GM23248 (cell line): ENCODE results near the gene STK17A.

ENCODE experiments used
- EZH2 ChIP-seq: fragments of 200-600 bp; sonication (generic); IDR thresholded peaks from 2 replicates; pipeline ENCODE4 v1.6.1; 2018; ENCODE audit warnings: antibody characterized with exemption, mild to moderate bottlenecking; ENCODE audit not compliant: insufficient read depth, poor library complexity, severe bottlenecking
- EZH2phosphoT487 ChIP-seq: fragments of 200-600 bp; sonication (generic); IDR thresholded peaks from 2 replicates; pipeline ENCODE4 v1.6.1; 2018; ENCODE audit warnings: antibody characterized with exemption, moderate library complexity, mild to moderate bottlenecking, low read depth; ENCODE audit not compliant: insufficient read depth

GRCh38 chr7:43584195-43584586, 1.3 kb downstream of the STK17A start:
- TF ChIP-seq EZH2 (no peak), EZH2phosphoT487 (no peak)
